K562 (cell line): Measurements from ENCODE around the gene ZNF709. TPM values are rescaled to one million over a fixed set of nuclear protein-coding genes. Genes with fewer than 3 reads are reported as not detected.

Source experiments
- CCNT2 ChIP-seq: IDR thresholded peaks from 2 replicates; pipeline ENCODE4 v1.6.1; 2011; ENCODE audit warnings: borderline replicate concordance, low read depth, mild to moderate bottlenecking, moderate library complexity, mixed read lengths, low read length; ENCODE audit not compliant: insufficient read length; ENCODE audit errors: extremely low read depth
- E2F3 ChIP-seq: fragments of 250-450 bp; sonication (Bioruptor Pico); IDR thresholded peaks from 2 replicates; pipeline ENCODE4 v1.4.0; 2020; ENCODE audit warnings: mild to moderate bottlenecking
- GABPA ChIP-seq: fragments of 200-800 bp; sonication (Bioruptor generic); conservative IDR thresholded peaks from 2 replicates; pipeline ENCODE4 v1.6.1; 2016; ENCODE audit warnings: low read depth, missing genetic modification characterization, missing compliant biosample characterization
- KDM5B ChIP-seq: fragments of 200-600 bp; sonication (generic); IDR thresholded peaks from 2 replicates; pipeline ENCODE4 v1.6.1; 2012; ENCODE audit warnings: low read depth, mild to moderate bottlenecking, moderate library complexity, low read length, control low read depth, inconsistent platforms; ENCODE audit not compliant: insufficient replicate concordance
- POLR2A ChIP-seq: fragments of 450-650 bp; conservative IDR thresholded peaks from 2 replicates; pipeline ENCODE4 v1.6.1; 2016
- RFX1 ChIP-seq: fragments of 450-650 bp; IDR thresholded peaks from 2 replicates; pipeline ENCODE4 v1.6.1; 2016; ENCODE audit warnings: mild to moderate bottlenecking, moderate library complexity
- SMARCC2 ChIP-seq: fragments of 450-650 bp; IDR thresholded peaks from 2 replicates; pipeline ENCODE4 v1.6.1; 2017; ENCODE audit warnings: antibody characterized with exemption, moderate library complexity, mild to moderate bottlenecking, low read depth
- SP1 ChIP-seq: sonication (generic); formaldehyde crosslinking; IDR thresholded peaks from 2 replicates; pipeline ENCODE4 v1.8.1; 2022; ENCODE audit warnings: mild to moderate bottlenecking, missing genetic modification reagents
- SRF ChIP-seq, 2 experiments: fragments of 250-450, 450-650 bp in 1 of 2; sonication (Bioruptor Pico) in 1 of 2; sonication (generic) in 1 of 2; formaldehyde crosslinking; IDR thresholded peaks; 2 replicates each; pipeline versions ENCODE4 v1.5.0 to v1.5.1; 2020 to 2022; ENCODE audit warnings: mild to moderate bottlenecking in 1 of 2, missing genetic modification reagents in 1 of 2
- SUPT5H ChIP-seq: fragments of 450-650 bp; IDR thresholded peaks from 2 replicates; pipeline ENCODE4 v1.6.1; 2016
- TRIM24 ChIP-seq, 2 experiments: fragments of 450-650 bp; IDR thresholded peaks; 2 replicates each; pipeline ENCODE4 v1.6.1; 2016
- polyA plus RNA-seq, 8 experiments: library from polyadenylated mRNA; depleted of rRNA in 4 of 8; stranded (reverse) in 5 of 8; unstranded in 3 of 8; fragments of >200 nt; fragmentation: Nextera tagmentation in 2 of 8; fragmentation: Illumina TruSeq in 1 of 8; extraction: Ambion mirVana in 2 of 8; extraction: Trizol in 1 of 8; gene quantifications; 2 replicates each; pipeline versions ENCODE4 v1.2.1 to v1.2.3, GENCODE V29; 2011 to 2014; ENCODE audit warnings: inconsistent platforms in 1 of 8, missing spikeins in 1 of 8
- total RNA-seq, 7 experiments: library from RNA; depleted of rRNA in 6 of 7; stranded (reverse); fragments of >200 nt in 6 of 7; fragmentation: Illumina TruSeq in 2 of 7; extraction: Trizol in 2 of 7; gene quantifications; 2 replicates each; pipeline versions ENCODE4 v1.2.1 to v1.2.3, GENCODE V29; 2011 to 2021; ENCODE audit warnings: low replicate concordance in 1 of 7
- TF ChIP-seq, protein P1 (sequence below), 2 experiments: fragments of 450-650 bp; formaldehyde crosslinking in 1 of 2; IDR thresholded peaks; 2 replicates each; pipeline versions ENCODE4 v1.4.0 to v1.6.1; 2014 to 2020; ENCODE audit warnings: mild to moderate bottlenecking in 2 of 2, borderline replicate concordance in 1 of 2, low read depth in 1 of 2
- TF ChIP-seq, protein P2 (sequence below): fragments of 450-650 bp; IDR thresholded peaks from 2 replicates; pipeline ENCODE4 v1.6.1; 2016; ENCODE audit warnings: borderline replicate concordance

ZNF709 gene
- total and polyA plus RNA-seq, 9 of the 15 experiments (the other 6 are each of a cell fraction or from before 2014, with no cell fraction given): 0.07 to 0.69 (median 0.18) TPM

DNA sequence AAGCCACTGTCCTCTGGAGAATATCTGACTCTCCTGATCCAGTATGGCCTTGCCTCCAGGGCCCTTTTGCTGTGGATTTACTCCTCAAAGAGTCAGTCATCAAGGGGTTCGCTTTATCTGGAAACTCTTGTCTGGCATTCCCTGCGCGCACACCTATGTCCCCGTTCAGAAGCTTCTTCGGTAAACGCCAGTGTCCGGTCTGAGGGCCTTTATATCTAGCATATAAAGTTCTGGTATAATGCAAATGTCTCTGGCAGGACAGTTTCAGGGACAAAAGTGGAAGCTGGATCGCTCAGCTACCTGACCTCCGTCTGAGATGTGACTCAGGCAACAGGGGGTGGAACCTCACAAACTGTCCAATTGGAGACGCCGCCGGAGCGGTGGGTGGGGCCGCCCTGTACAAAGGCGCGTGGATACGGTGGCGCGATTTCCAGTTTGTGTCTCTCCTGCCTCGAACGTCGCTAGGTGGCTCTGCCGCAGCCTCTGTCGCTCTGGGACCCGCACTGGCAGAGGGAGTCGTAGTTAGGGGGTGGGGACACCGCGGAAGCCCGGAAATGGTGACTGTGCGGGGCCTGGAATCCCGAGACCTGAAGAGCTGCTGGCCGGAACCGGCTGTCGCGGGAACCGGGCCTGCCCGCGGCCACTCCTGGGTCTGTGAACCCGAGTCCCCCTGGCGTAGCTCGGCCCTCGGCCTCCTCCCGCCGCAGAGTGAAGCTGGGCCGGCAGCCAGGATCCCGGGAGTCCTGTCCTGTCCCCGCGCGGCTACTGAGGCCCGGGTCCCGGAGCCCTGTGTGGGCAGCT lies 10.6 kb upstream of the ZNF709 start (continued):
- TF ChIP-seq KDM5B (peak; percentile 50), SP1 (CRISPR knock-in tag) (peak; percentile 52; the same call in 1 of the 2 replicates), SRF (CRISPR knock-in tag; IDR thresholded peaks at IDR 0.05) (0 out of 4 replicates have a peak, but pooled peaks of 1 of the 2 experiments have one; percentile 48), SMARCC2 (no peak), E2F3 (CRISPR knock-in tag) (no peak), GABPA (peak; percentile 49; the same call in 1 of the 2 replicates), POLR2A (peak; percentile 69), CCNT2 (peak; percentile 29), RFX1 (peak; percentile 42), SUPT5H (peak; percentile 67), TRIM24 (IDR thresholded peaks at IDR 0.05) (peak in 1 of 2 experiments; percentile 48; a peak in 1 of 4 replicates)
- TF ChIP-seq, protein P1, sequence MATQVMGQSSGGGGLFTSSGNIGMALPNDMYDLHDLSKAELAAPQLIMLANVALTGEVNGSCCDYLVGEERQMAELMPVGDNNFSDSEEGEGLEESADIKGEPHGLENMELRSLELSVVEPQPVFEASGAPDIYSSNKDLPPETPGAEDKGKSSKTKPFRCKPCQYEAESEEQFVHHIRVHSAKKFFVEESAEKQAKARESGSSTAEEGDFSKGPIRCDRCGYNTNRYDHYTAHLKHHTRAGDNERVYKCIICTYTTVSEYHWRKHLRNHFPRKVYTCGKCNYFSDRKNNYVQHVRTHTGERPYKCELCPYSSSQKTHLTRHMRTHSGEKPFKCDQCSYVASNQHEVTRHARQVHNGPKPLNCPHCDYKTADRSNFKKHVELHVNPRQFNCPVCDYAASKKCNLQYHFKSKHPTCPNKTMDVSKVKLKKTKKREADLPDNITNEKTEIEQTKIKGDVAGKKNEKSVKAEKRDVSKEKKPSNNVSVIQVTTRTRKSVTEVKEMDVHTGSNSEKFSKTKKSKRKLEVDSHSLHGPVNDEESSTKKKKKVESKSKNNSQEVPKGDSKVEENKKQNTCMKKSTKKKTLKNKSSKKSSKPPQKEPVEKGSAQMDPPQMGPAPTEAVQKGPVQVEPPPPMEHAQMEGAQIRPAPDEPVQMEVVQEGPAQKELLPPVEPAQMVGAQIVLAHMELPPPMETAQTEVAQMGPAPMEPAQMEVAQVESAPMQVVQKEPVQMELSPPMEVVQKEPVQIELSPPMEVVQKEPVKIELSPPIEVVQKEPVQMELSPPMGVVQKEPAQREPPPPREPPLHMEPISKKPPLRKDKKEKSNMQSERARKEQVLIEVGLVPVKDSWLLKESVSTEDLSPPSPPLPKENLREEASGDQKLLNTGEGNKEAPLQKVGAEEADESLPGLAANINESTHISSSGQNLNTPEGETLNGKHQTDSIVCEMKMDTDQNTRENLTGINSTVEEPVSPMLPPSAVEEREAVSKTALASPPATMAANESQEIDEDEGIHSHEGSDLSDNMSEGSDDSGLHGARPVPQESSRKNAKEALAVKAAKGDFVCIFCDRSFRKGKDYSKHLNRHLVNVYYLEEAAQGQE (IDR thresholded peaks at IDR 0.05; ENCODE audit: borderline replicate concordance): peak; percentile 52
- TF ChIP-seq, protein P1 (CRISPR knock-in tag; IDR thresholded peaks at IDR 0.05; ENCODE audit: low read depth): no peak
- TF ChIP-seq, protein P2, sequence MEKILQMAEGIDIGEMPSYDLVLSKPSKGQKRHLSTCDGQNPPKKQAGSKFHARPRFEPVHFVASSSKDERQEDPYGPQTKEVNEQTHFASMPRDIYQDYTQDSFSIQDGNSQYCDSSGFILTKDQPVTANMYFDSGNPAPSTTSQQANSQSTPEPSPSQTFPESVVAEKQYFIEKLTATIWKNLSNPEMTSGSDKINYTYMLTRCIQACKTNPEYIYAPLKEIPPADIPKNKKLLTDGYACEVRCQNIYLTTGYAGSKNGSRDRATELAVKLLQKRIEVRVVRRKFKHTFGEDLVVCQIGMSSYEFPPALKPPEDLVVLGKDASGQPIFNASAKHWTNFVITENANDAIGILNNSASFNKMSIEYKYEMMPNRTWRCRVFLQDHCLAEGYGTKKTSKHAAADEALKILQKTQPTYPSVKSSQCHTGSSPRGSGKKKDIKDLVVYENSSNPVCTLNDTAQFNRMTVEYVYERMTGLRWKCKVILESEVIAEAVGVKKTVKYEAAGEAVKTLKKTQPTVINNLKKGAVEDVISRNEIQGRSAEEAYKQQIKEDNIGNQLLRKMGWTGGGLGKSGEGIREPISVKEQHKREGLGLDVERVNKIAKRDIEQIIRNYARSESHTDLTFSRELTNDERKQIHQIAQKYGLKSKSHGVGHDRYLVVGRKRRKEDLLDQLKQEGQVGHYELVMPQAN: no peak
